ENCODE results near the gene TMEM39B.

DNA sequence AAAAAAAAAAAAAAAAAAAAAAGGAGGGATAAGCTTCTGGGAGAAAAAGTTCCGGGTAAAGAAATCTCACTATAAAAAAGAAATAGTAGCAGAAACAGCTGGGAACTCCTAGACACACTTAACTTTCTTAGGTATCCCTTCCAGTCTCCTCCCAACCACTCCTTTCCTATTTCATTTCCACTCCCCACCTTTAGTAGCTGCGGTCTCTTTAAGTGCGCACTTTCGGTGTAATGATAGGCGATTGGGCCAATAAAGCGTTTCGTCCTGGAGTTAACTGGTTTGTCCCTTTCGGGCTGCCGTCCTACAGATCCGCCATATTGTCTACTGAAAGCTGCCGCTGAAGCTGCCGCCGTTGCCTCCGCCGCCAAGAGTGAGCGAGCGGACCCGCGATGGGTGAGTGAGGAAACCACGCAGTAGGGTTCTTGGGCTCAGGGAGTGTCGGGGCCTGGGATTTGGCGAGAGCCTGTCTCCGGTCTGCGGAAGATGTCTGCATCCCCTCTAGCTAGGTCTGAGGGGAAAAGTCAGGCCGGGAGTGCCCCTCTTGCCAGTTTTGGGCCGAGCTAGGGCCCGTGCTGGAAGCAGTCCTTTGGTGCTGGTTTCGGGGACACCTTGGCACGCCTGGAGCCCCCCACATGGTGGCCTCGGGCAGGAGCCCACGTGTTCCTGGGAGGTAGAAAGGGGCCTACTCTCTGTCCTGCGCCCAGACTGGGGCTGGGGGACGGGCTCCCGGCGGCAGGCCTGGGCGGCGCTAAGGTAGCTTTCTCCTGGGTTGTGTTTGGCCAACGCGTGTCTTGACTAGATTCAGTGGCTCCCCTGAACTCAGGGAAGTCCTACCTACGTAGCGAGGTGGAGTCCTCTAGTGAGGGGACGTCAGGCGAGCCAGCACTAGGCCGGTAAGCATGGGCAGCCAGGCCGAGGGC, 35.3 kb downstream of the TMEM39B start, which contains the start of gene KPNA6:
- TF ChIP-seq POLR2A (IDR thresholded peaks at IDR 0.05; ENCODE audit: low read depth, low read length): peak; percentile 40; the same call in 1 of the 2 replicates
- TF ChIP-seq POLR2AphosphoS5 (IDR thresholded peaks at IDR 0.05; ENCODE audit: low read depth, low read length): 0 out of 2 replicates have a peak, but pooled peaks have one; percentile 35
- peak; percentile 54 for TF ChIP-seq TAF1 (IDR thresholded peaks at IDR 0.05; ENCODE audit: low read depth, low read length)
- TF ChIP-seq SPI1 (IDR thresholded peaks at IDR 0.05; ENCODE audit: low read depth, low read length): no peak
- no peak for TF ChIP-seq PAX5 (IDR thresholded peaks at IDR 0.05; ENCODE audit: insufficient read depth, low read length, severe bottlenecking)
- 0 out of 2 replicates have a peak, but pooled peaks have one; percentile 26 for TF ChIP-seq POU2F2 (IDR thresholded peaks at IDR 0.05; ENCODE audit: low read depth, low read length)

All from GM12891 (cell line).